Stimulated activated CD4-positive, alpha-beta T cell treated with anti-CD3 and anti-CD28 coated beads, Interleukin-15, amount 100 ng/mL, for 1 hour (primary cell): ENCODE data around the gene NCAPH2.
A peak's percentile ranks its signal among the peaks of the same experiment; 100 is the strongest.

Experiments
- DNase-seq, 2 donors: peaks; one replicate each; pipeline ENCODE4 v3.0.0-alpha.2; 2020; ENCODE audit warnings: low read depth in 1 of 2, low spot score in 1 of 2

NCAPH2 gene

GRCh38 chr22:50546326-50547262 lies 38.6 kb downstream of the NCAPH2 start:
- DNase-seq, result no peak

- DNase-seq, result no peak
Observed at GRCh38 chr22:50547263-50547985, 39.4 kb downstream of the NCAPH2 start.

DNA sequence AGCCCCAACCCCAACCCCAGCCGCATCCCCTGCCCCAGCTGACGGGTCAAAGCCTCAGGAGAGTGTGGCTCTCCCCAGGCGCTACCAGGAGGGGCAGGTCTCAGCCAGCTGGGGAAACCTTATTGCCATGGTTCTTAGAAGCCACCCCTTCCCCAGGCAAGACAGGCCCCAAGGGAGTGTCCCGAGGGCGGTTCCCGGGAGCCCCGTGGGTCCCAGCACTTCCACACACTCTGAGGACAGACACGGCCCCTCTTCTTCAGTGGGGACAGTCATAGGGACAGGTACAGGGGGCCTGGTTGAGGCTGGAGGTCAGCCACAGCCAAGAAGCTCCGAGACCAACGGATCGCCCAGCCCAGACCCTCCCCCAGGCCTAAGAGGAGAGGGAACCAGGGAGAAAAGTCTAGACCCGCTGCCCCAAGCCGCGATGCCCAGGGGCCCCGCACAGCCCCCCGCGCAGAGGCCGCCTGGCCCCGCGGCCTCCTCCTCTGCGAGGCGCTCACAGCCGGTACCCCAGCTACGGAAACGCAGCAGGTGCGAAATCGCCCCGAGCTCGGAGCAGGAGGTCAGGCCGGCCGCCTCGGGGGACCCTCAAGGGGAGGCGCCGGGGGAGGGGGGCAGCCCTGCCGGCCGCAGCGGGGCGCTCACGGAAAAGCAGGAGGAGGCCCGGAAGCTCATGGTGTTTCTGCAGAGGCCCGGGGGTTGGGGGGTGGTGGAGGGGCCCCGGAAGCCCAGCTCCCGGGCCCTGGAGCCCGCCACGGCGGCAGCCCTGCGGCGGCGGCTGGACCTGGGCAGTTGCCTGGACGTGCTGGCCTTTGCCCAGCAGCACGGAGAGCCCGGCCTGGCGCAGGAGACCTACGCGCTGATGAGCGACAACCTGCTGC lies 40.3 kb downstream of the NCAPH2 start:
- DNase-seq, result peak in 1 of 2 donors; percentile 42

- no peak for DNase-seq
Observed at GRCh38 chr22:50548921-50549790, 41.1 kb downstream of the NCAPH2 start.

DNA sequence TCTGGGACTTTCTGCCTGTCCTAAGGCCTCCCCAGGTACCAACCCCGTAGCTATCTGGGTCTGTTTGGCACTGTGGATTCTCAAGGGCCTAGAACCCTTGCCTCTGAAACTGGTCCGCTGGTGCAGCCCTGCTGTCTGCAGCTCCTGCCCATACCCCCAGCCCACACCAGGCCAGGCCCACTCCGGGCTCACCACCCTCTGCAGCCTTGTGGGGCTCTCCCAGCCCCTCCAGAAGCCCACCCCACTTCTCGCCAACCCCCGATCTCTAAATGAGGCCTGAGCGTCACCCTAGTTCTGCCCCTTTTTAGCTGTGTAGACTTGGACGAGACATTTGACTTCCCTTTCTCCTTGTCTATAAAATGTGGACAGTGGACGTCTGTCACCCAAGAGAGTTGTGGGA lies 42.4 kb downstream of the NCAPH2 start:
- no peak for DNase-seq

DNA sequence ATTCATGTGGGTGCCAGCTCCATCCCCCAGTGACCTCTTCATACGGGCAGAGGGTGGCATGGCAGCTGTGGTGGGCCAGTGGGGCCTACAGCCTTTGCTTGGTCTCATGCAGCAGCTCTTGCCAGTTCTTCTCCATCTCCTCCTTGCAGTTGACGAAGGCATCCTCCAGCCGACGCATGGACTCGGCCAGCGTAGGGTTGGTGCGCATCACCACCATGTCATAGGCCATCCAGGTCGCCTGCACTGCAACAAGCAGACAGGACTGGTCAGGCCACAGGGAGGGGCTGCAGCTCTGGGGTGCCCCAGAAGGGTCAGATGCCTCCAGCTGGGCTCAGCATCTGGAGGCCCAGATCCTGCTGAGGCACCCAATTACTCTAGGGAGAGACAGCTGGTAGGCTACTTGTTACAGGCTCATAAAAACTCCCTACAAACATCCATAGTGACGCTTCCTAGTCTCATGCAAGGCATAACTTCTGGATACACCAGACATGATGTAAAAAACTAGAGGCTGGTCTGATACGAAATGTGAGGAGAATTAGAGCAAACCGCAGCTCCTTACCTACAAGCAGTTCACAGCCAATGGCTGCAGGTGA lies 43.2 kb downstream of the NCAPH2 start:
- no peak for DNase-seq

- DNase-seq, result no peak
Observed at GRCh38 chr22:50553310-50553709, 45.3 kb downstream of the NCAPH2 start.

DNA sequence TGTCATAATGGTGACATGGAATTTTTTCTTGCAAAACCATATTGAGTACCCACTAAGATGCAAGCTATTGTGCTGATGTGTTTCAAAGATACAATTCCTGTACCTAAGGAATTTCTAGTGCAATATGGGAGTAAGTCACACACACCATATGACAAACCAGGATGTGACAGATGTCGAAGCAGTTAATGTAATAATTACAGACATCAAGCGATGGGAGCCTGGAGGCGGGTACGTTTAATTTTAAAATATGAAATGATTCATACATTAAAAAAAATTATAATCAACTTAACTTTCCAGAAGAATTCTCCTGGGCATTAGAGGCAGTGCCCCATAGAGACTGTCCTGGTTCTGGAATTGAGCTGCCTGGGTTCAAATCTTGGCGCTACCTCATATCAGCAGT lies 48.7 kb downstream of the NCAPH2 start:
- DNase-seq, result no peak

DNA sequence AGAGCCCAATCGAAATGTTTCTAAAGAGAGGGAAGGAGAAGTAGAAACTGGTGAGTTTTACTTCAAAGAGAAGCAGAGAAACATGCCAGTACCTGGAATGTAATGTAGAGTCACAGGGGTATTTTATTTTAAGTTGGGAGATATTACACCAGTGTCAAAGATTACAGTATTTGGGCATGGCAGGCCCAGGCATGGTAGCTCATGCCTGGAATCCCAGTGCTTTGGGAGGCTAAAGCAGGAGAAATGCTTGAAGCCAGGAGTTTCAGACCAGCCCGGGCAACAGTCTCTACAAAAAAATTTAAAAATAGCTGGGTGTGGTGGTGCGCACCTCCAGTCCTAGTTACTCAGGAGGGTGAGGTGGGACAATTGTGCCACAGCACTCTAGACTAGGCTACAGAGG lies 52.0 kb downstream of the NCAPH2 start:
- no peak for DNase-seq

- no peak for DNase-seq
Observed at GRCh38 chr22:50561401-50562358, 53.7 kb downstream of the NCAPH2 start.

- DNase-seq, result peak; percentile 94 to 96
Observed at GRCh38 chr22:50562523-50563412, 54.7 kb downstream of the NCAPH2 start, which contains the start of gene SYCE3. Gene SYCE3 (minus strand): TSS chr22:50562919. CDS start chr22:50556405, 6,514 bp downstream.

DNA sequence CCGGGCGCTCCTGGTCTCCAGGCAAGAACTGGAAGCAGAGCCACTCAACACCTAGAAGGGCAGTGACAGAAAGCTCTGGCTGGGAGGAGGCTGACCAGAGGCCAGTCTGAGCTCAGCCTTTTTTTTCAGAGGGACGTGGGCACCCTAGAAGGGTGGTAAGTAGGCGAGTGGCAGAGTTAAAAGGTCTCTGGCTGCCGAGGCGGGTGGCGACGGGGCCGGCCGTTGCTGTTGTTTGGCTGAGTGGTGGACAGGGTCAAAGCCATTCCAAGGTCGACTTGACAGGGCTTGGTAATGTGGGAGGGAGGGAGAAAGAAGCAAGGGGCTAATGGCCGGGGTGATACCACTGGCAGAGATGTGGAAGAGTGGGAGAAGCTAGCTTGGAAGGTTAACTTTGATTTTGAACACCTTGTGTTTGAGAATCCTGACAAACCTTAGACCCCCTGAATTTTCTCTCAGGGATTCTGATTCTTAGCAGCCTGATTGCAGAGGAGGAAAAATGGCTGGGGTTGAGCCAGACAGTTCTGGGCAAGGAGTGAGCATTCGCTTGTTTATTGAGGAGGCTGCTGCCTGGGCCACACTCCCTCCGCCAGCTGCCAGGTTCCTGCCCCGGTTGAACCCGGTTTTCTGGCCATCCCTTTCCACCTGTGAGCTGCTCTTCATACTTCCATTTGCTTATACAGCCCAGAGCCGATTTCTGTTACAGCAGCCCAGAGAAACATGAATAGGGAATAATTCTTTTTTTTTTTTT lies 55.6 kb downstream of the NCAPH2 start:
- no peak for DNase-seq

DNA sequence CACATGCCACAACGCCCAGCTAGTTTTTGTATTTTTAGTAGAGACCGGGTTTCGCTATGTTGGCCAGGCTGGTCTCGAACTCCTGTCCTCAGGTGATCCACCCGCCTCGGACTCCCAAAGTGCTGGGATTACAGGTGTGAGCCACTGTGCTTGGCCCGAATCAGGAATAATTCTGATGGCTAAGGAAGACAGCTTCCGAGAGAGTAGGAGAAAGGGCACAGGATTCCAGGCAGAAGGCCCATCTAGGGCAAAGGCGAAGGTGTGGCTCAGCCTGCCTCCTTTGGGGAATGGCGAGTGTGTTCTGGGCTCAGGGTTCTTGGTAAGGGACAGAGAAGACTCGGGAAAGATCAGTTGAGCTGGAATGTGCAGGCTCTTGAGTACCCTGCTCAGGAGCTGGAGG lies 56.3 kb downstream of the NCAPH2 start:
- DNase-seq, result no peak

GRCh38 chr22:50567721-50568252 lies 59.8 kb downstream of the NCAPH2 start:
- DNase-seq, result no peak

DNA sequence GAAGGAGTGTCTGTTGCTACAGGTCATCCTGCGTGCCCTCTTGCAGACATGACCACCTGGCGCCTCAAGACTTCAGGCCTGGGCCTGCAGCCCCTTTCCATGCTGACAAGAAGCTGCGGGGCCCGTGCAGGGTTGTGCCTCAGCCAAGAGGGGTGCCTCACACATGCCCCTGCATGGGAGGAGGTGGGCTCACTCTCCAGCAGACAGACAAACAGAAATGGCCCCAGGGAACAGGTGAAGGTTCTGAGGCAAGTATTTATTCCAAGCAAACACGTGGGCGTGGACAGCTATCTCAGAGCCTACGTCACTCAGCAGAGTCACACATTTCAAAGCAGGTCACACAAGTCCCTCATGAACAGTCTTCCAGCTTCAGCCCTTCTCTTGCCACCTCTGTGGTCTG lies 60.6 kb downstream of the NCAPH2 start:
- no peak for DNase-seq

DNA sequence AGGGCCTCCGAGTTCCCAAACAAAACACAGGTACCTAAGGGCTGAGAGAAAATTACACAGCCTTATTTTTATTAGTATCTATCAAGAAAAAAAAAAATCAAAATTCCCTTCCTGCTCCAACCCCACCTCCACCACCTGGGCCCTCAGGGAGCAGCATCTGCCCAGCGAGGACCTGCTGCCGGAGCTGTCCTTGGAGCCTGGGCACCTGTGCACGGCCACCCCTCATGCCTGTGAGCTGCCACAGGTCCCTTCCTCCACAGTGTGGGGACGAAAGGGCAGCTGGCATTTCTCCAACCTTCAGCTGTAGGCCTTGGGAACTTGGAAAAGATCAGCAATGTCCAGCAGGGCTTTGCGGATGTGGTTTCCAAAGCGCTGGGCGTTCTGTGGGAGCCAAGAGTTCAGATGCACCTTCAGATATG lies 61.0 kb downstream of the NCAPH2 start:
- no peak for DNase-seq
